Testis (tissue), 2 donors: ENCODE data around the gene CARD19.

ENCODE experiments used
- POLR2A ChIP-seq: fragments of 450-650 bp; IDR thresholded peaks from one replicate; pipeline ENCODE4 v1.6.1; 2017; ENCODE audit warnings: antibody characterized with exemption, mild to moderate bottlenecking, moderate library complexity
- TF ChIP-seq, protein P1 (sequence below), 3 experiments: fragments of 450-650 bp in 2 of 3; fragments of 200-600 bp in 1 of 3; sonication (generic) in 1 of 3; IDR thresholded peaks; one replicate each; pipeline ENCODE4 v1.5.1; 2016 to 2019; ENCODE audit warnings: antibody characterized with exemption in 3 of 3, mild to moderate bottlenecking in 2 of 3, moderate library complexity in 1 of 3

GRCh38 chr9:93077811-93078210 is 18.2 kb upstream of the CARD19 start:
- TF ChIP-seq, protein P1, sequence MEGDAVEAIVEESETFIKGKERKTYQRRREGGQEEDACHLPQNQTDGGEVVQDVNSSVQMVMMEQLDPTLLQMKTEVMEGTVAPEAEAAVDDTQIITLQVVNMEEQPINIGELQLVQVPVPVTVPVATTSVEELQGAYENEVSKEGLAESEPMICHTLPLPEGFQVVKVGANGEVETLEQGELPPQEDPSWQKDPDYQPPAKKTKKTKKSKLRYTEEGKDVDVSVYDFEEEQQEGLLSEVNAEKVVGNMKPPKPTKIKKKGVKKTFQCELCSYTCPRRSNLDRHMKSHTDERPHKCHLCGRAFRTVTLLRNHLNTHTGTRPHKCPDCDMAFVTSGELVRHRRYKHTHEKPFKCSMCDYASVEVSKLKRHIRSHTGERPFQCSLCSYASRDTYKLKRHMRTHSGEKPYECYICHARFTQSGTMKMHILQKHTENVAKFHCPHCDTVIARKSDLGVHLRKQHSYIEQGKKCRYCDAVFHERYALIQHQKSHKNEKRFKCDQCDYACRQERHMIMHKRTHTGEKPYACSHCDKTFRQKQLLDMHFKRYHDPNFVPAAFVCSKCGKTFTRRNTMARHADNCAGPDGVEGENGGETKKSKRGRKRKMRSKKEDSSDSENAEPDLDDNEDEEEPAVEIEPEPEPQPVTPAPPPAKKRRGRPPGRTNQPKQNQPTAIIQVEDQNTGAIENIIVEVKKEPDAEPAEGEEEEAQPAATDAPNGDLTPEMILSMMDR (IDR thresholded peaks at IDR 0.05), result no peak
- no peak for TF ChIP-seq POLR2A
